GM12865 (cell line): ENCODE measurements around the gene IGFBP7.

ENCODE experiments used
- DNase-seq: peaks from one replicate; pipeline ENCODE4 v3.0.0; 2010; ENCODE audit warnings: low read depth
- H3K4me3 ChIP-seq: 2 replicates; pipeline ENCODE4 v1.5.1; 2011; ENCODE audit warnings: mild to moderate bottlenecking, low read depth, low read length, control low read depth
- TF ChIP-seq, protein P1 (sequence below): IDR thresholded peaks from 2 replicates; pipeline ENCODE4 v1.5.1; 2011; ENCODE audit warnings: low read length, control low read depth, low read depth, inconsistent platforms; ENCODE audit not compliant: insufficient read depth; ENCODE audit errors: missing control alignments

The IGFBP7 gene

DNA sequence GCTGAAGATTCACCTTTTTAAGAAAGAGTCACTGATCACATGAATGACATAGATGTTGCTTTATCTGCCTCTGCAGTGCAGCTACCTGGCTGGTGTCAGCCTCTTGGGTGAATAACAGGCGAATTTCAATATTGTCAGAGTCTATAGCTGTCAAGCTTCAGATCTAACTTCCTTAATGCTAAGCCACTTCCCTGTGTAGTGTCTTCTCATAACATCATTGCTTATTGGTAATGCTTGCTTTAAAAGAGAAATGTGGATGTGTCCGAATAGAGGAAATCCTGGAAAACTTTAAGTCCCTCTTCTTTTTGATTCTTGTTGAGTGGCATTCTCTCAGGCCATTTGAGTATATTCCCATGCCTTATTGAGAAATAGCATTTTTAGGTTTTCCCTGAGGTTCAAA lies 7.3 kb upstream of the IGFBP7 start:
- DNase-seq = no peak

GRCh38 chr4:57116245-57116644 lies 6.1 kb upstream of the IGFBP7 start:
- TF ChIP-seq, protein P1, sequence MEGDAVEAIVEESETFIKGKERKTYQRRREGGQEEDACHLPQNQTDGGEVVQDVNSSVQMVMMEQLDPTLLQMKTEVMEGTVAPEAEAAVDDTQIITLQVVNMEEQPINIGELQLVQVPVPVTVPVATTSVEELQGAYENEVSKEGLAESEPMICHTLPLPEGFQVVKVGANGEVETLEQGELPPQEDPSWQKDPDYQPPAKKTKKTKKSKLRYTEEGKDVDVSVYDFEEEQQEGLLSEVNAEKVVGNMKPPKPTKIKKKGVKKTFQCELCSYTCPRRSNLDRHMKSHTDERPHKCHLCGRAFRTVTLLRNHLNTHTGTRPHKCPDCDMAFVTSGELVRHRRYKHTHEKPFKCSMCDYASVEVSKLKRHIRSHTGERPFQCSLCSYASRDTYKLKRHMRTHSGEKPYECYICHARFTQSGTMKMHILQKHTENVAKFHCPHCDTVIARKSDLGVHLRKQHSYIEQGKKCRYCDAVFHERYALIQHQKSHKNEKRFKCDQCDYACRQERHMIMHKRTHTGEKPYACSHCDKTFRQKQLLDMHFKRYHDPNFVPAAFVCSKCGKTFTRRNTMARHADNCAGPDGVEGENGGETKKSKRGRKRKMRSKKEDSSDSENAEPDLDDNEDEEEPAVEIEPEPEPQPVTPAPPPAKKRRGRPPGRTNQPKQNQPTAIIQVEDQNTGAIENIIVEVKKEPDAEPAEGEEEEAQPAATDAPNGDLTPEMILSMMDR = no peak
- H3K4me3 ChIP-seq = no peak overlapping the region
- no peak for DNase-seq

More for the DNA sequence above, 7.3 kb upstream of the IGFBP7 start:
- TF ChIP-seq, protein P1 = no peak
- no peak overlapping the region for H3K4me3 ChIP-seq

DNA sequence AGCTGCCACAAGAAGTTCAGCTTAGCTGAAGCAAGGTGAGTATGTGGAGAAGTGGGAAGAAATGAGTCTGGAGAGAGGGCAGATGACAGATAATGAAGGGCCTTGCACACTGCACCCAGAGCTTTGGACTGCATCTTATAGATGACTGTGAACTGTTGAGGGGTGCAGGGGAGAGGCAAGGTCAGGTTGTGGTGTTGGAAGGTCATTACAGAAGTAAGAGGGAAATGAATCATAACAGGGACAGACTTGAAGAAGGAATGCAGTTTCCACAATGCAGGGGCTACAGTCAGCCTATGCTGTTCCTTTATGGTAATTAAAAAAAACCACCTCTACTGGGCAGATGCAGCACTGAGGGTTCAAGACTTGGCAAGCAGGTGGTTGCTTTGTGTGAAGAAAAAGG lies 4.8 kb upstream of the IGFBP7 start:
- no peak overlapping the region for H3K4me3 ChIP-seq
- DNase-seq = no peak
- TF ChIP-seq, protein P1 = no peak

GRCh38 chr4:57113870-57114269 lies 3.7 kb upstream of the IGFBP7 start:
- no peak for DNase-seq
- H3K4me3 ChIP-seq = no peak overlapping the region
- TF ChIP-seq, protein P1 = no peak

GRCh38 chr4:57110640-57111511 lies 691 bp upstream of the IGFBP7 start:
- peak; percentile 44 for DNase-seq
- TF ChIP-seq, protein P1 = no peak
- no peak overlapping the region for H3K4me3 ChIP-seq

DNA sequence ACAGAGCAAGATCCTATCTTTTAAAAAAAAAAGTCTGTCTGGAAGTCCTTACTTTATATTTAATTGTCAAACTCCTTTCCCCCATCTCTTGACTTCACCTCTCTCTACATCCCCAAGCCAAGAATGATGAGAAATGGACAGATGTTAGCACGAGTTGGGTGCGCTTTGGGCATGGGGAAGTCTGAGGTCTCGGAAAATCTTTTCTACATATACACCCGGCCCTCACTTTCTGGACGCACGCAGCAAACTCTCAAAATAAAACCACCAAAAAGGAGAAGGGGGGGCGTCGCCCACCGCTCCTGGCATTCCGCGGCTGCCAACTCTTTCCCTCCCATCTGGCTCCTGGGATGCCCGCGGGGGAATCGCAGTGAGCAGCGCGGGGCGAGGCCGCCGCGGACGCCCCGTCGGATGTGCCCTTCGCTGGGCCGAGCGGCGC lies 756 bp downstream of the IGFBP7 start:
- no peak overlapping the region for H3K4me3 ChIP-seq

More for the DNA sequence above, 756 bp downstream of the IGFBP7 start:
- TF ChIP-seq, protein P1 = no peak
- no peak for DNase-seq
